ENCODE results near the gene SEC23IP.

DNA sequence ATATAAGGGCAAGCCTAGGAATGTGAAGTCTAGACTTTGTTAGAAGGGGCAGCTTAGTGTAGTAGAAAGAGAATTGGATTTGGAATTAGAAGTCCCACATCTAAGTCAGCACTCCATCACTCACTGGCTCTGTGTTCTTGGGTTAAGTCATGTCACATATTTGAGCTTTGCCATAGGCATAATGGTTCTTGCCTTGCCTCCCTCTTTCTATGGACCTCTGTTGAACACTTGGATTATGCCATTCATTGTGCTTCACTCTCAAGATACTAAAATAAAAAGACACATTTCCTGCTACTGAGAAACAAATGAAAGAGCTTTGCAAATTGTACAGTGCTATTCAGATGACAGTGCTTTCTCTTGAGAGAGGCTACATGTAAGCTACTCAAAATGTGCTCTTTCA lies 35.9 kb downstream of the SEC23IP start:
- TF ChIP-seq CTCF (IDR thresholded peaks at IDR 0.05) (no peak), EZH2phosphoT487 (IDR thresholded peaks at IDR 0.05) (no peak), EZH2 (IDR thresholded peaks at IDR 0.05) (no peak)
